HG03159 (cell line): ENCODE measurements around the gene P3H3.

Experiments
- ATAC-seq: cut with Tn5 transposase; IDR thresholded peaks from one replicate; pipeline ENCODE4 v1.9.1; 2021; ENCODE audit warnings: mild to moderate bottlenecking, moderate library complexity; ENCODE audit not compliant: unreplicated experiment

The P3H3 gene, protein sequence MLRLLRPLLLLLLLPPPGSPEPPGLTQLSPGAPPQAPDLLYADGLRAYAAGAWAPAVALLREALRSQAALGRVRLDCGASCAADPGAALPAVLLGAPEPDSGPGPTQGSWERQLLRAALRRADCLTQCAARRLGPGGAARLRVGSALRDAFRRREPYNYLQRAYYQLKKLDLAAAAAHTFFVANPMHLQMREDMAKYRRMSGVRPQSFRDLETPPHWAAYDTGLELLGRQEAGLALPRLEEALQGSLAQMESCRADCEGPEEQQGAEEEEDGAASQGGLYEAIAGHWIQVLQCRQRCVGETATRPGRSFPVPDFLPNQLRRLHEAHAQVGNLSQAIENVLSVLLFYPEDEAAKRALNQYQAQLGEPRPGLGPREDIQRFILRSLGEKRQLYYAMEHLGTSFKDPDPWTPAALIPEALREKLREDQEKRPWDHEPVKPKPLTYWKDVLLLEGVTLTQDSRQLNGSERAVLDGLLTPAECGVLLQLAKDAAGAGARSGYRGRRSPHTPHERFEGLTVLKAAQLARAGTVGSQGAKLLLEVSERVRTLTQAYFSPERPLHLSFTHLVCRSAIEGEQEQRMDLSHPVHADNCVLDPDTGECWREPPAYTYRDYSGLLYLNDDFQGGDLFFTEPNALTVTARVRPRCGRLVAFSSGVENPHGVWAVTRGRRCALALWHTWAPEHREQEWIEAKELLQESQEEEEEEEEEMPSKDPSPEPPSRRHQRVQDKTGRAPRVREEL

DNA sequence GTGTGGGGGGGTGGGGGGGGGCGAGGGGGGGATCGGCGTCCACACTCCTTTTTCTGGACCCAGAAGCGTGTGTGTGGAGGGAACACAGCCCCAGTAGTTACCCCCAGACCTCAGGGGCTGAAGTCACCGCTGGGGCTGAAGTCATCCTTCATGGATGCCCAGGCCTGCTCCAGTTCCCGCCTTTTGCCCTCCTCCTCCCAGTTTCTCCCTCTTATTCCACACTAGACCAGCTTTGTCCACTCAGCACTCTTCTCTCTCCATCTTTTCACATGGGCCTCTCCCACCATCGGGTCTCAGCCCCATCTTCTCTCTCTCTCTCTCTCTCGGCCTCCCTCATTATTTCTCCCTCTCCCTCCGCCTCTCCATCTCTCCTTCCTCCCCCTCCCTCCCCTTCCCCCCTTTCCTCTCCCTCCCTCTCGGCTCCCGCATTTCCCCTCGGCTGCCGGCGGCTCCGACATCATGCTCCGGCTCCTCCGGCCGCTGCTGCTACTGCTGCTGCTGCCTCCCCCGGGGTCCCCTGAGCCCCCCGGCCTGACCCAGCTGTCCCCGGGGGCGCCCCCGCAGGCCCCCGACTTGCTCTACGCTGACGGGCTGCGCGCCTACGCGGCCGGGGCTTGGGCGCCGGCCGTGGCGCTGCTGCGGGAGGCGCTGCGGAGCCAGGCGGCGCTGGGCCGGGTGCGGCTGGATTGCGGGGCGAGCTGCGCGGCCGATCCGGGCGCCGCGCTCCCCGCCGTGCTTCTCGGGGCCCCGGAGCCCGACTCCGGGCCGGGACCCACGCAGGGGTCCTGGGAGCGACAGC lies at the start of gene P3H3:
TSS of gene P3H3 (plus strand) at position 426 of the 799 bp plus-strand sequence. CDS start at position 460, 34 bp downstream.
- no peak for ATAC-seq

DNA sequence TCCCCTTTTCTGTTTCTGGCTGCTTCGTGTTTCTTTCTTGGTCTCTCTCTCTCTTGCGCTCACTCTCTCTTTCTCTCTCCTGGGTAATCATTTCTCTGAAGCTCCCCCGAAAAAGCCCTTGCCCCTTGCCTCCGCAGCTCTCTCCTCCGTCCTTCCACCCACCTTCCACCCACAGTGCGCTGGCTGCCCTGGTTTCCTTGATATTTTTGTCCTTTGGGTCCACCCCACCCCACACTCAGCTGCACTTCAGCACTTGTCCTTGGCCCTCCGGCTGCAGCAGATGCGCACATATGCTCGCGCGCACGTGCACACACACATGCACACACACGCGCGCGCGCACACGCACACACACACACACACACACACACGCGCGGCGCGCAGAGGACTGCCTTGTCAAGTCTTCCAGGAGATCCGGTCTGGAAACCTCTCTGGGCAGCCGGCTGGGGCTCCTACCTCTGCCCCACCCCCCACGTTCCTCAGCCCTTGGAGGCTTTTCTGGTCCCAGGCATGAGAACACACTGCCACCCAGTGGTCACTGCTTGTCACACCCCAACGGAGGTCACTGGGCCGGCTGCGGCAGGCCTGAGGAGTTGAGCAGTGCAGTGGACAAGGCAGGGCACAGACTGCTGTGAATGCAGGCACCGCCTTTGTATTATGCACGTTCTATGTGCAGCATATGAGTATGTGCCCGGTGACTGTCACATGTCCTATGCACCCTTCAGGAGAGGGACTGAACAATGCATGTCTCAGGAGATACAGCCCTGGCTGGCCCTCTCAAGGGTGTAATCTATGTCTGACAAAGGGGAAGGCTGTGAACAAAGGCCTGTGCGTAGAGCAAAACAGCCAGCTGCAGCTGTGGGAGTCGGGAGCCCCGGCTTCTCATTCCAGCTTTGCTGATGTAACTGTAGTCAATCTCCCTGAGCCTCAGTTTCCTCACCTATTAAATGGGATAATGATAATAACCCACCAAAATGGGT lies 49.3 kb upstream of the P3H3 start:
- no peak for ATAC-seq

DNA sequence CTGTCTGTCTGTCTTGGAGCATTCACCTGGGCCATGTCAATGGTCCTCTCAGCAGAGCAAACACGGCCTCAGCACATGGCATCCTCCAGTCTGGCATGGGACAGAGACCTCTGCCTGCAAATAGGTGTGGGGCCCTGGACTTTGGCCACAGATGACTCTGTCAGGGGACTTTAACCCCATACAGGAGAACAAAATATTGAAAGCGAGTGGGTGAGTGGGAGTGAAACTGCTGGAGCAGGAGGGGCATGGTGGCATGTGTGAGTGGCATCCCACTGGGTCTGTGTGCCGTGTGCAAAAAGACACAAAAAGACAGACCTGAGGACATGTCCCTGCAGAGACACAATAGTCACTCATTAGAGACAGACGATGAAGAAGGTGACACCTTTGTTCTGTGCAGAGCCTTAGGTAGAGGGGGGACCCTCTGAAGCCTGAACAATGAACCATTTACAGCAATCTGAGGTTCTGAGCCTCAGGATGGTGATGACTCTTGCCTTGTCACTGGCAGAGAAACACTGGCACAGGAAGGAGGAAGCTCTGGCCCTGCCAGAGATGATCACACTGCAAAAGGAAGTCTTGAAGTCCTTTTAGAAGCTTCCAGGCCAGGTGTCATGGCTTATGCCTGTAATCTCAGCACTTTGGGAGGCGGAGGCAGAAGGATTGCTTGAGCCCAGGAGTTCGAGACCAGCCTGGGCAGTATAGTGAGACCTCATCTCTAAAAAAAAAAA lies 48.3 kb upstream of the P3H3 start:
- no peak for ATAC-seq

DNA sequence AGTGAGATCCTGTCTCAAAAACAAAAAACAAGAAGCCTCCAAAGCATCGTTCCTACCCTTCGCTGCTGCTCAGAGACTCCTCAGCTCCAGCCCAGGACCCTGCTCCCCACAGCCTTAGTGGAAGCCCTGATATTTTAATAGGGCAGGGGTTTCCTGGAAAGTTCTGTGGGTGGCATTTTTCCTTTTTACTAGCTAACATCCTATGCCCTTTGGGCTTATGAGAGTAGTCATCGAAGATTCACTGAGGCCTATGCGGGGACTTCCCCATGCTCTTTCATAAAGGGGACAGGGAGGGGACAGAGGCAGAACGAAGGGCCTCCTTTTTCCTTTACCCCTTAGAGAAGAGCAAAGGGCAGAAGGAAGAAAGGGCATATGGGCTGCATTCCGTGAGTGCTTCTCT lies 47.6 kb upstream of the P3H3 start:
- no peak for ATAC-seq

DNA sequence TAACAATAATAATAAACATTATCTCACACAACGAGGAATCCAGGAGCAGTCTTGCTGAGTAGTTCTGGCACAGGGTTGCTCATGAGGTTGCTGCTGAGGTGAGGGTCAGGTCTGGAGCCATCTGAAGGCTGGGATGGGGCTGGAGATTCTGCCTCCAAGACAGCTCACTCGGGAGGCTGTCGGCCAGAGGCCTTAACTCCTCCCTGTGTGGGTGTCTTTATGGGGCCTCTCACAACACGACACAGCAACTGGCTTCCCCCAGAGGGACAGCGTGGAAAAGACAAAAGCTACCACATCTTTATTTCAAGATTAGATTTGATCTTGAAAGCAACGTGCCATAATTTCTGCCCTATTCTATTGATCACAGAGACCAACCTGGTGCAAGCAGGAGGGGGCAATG lies 46.1 kb upstream of the P3H3 start:
- ATAC-seq = no peak

DNA sequence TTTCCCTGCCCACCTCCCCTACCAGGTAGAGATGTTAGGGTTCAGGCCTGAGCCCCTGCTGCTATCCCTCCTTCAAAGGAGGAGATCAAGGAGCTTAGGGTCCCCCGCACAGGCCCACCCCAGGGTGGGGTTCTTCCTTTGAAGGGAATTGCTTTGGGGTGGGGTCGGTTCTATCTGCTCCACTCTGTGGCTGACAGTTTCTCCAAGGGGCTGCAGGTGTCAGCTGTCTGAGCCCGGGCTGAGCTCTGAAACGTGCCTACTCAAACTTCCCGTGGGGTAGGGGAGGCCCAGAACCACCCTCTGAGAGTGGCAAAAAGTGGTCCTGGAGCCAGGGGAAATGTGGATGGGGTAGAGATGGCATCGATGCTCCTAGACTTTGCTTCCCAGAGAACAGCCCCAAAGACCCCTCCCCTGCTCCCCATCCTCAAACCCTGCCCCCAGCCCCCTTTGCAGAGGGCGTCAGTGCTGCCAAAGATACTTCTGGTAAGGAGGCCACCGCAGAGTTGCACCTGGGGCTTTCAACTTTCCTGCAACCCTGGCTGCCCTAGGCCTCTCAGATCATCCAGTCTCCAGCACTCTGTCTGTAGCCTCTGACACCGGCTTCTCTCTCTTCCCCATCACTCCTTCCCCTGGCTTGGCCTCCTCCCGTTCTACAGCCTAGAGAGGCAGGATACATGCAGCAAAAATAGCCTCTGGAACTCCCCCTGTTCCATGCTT lies 45.2 kb upstream of the P3H3 start:
- ATAC-seq = no peak

DNA sequence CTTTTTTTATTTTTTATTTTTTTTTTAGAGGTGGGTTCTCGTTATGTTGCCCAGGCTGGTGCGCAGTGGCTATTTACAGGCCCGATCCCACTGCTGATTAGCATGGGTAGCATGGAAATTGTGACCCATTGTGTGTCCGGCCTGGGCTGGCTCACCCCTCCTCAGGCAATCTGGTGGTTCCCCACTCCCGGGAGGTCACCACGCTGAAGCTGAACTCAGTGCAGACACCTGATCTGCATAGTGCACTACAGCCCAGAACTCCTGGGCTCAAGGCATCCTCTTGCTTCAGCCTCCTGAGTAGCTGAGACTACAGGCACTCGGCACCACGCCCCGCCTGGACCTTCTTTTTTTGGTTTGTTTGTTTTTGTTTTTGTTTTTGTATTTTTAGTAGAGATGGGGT lies 44.4 kb upstream of the P3H3 start:
- no peak for ATAC-seq

DNA sequence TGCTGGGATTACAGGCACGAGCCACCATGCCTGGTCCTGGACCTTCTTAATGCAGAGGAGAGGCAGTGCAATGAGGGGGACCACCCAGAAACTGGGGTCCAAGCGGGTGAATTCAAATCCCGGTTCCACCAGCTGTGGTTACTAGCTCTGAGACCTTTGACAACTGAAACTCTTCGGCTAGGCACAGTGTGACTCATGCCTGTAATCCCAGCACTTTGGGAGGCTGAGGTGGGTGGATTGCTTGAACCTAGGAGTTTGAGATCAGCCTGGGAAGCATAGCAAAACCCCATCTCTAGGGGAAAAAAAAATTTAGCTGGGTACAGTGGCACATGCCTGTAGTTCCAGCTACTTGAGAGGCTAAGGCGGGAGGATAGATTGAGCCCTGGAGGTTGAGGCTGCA lies 43.9 kb upstream of the P3H3 start:
- ATAC-seq = no peak

DNA sequence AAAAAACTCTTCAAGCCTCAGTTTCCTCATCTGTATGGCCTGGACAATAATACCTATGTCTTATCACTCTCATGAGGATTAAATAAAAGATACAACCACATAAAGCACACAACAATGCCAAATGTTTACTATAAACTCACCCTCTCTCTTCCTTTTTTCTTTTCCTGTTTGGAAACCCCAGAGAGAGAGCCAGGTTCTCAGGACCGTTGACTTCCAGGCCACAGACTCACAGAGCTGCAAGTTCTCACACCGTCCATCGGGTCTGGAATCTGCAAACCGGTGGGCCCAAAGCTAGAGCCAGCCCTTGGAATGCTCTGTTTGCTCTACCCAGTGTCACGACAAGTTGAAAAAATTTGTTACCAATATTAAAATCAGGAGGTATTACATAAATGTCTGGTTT lies 43.4 kb upstream of the P3H3 start:
- ATAC-seq = no peak

DNA sequence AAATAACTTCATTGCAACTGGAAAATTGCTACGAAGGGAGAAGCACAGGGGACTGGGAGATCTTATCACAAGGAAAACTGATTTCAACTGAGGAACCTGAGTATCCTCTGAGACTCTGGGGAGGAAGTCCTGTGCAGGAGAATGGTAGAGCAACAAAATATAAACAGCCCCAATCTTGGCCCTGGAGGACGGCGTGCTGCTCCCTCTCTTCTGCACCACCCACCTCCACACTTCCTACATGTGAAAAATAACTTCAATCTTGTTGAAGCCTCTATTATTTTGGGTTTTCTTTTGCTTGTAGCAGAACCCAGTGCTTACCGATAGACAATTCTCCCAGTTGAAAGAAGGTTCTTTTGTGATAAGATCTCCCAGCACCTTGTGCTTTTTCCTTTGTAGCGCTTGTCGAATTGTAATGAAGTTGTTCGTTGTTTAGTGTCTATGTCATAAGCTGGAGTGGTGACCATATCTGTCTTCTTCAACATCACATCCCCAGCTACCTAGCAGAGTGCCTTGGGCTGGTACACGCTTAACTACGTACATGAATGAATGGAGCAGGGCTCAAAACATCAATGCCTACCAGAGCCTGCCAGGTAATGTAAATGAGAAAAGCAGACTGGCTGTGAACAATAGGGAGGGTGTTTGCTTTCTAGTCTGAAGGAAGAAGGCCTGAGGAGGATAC lies 41.7 kb upstream of the P3H3 start:
- ATAC-seq = no peak

DNA sequence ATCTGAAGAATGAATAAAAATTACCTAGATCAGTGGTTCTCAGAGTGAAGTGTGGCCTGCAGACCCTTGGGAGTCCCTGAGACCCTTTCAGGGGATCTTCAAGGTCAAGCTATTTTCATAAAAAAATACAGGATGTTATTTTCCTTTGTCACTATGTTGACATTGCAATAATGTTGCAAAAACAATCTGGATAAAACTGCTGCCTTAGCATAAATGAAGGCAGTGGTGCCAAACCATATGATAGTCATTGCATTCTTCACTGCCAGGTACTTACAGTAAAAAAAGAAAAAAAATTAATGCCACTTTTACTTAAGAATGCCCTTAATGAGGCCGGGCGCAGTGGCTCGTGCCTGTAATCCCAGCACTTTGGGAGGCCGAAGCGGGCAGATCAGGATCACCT lies 40.9 kb upstream of the P3H3 start:
- ATAC-seq = no peak

DNA sequence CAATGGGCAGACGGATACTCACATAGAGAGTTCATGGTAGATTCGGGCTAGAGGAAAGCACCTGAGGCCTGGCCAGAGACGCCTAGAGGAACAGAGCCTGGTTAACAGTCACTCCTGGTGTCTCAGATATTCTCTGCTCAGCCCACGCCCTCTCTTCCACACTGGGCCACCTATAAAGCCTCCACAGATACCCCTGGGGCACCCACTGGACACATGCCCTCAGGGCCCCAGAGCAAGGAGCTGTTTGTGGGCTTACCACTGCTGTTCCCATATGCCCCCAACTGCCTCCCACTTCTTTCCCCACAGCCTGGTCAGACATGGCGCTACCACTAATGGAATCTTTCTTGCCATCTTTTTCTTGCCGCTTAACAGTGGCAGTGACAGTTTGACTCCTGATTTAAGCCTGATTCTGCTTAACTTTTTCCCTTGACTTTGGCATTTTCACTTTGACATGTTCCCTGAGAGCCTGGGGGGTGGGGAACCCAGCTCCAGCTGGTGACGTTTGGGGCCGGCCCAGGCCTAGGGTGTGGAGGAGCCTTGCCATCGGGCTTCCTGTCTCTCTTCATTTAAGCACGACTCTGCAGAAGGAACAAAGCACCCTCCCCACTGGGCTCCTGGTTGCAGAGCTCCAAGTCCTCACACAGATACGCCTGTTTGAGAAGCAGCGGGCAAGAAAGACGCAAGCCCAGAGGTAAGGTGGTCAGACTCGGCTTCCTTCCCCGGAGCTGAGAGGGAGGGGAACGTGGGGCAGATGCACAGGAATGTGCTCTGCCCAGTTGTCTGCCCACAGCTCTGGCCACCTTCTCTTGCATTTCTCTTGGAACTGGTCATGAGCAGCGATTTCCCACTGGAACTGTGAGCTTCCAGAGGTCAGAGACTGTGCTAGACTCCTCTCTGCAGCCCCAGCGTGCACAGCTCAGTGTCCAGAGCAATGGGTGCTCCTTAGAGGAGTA lies 39.0 kb upstream of the P3H3 start, which contains the start of gene CD4:
TSS of gene CD4 (plus strand) at position 557 of the 953 bp plus-strand sequence. CDS start 10,611 bp downstream, outside the sequence.
- no peak for ATAC-seq

DNA sequence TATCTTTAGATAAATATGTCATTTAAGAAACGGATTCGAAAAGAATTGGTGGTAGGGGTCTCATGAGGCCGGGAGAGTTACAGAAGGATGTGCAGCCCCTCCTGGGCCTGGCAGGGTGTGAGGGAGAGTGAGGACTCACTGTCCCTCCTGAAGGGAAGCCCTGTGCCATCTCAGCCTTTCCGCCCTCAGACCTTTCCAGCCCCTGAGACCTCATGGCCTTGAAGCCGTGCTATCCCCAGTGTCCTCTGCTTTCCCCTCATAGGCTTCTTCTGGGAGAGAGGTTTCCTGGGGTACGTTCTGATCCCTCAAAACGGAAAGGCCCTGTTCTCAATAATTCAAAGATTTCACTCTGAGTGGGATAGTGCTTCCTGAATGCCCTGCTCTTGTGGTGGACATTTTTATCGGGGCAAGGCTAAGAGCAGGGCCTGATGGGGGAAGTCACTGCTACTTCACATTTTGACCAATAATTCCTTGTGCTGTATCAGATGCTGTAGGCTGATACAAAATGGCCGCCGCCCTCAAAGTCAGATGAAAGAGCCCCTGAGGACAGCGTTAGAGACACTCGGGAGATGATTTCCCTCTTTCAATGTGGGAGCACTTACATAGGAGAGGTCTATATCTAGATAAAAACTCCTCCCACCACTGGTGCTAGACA lies 37.6 kb upstream of the P3H3 start:
- ATAC-seq = no peak

DNA sequence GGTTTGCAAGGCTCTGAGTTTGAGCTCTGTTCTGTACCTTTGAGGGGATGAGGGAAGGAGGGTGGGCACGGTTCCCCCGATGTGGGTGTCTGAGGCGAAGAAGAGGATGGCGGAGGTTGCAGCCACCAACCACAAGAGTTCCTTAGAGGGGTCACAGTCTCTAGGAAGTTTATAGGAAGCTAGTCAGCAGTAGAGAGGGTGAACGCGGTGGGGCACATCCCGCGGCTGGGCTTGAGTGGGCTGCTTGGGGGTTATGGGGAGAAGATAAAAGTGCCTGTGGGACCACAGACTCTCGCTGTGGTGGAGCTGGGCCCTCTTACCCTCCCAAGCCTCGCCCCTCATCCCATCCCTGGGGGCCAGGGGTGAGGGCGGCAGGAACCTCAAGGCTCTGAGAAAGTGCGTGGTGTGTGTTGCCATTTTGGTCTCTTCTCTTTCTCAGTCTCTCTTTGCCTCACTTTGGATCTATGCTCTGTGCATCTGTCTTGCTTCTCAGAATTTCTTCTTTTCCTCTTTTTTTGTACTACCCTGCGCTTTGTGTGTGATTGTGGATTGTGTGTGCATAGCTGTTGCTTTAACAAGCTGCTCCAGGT lies 36.2 kb upstream of the P3H3 start:
- no peak for ATAC-seq

DNA sequence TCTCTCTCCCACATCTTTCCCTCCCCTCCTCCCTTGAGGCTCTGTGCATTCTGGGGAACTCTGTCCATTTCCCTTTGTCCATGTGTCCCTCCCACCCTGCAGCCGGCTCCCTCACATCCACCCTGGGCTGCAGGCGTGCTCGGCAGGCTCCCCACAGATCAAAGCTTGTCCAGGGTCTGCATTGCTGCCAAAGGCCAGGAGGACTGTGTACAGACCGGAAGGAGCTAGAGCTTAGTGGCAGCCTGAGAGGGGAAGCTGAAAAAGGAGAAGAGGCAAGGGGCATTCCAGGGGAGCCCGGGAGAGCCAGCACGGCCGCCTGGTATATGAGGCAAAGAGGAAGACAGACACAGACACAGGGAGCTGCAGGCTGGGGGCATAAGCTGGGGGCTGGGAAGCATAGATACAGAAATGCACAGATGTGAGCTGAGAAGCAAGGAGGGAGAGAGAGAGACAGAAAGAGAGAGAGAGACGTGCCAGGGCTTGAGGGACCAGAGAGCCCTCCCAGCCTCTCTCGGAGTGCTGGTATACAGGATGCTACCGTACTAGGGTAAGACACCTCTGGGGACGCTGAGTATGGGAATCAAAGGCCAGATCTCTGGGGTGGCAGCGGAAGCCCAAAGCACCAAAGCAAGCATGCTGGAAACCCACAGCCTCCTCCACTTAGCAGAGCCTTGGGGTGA lies 35.5 kb upstream of the P3H3 start:
- no peak for ATAC-seq

DNA sequence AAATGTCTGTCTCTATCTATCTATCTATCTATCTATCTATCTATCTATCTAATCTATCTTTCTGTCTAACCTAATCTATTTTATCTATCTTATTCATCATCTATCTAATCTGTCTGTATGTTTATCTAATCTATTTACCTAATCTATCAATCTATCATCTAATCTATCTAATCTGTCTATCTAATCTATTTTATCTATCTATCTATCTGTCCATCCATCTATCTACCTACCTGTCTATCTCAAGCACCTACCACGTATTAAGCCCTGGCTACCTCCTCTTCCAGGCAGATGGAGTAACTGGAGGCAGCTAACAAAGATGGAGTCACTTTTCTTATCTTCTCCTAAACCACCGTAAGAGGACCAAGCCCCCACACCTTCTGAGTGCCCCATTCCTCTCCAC lies 33.1 kb upstream of the P3H3 start:
- ATAC-seq = no peak
